Brain microvascular endothelial cell (primary cell): ENCODE data around the gene CDK15.

Experiments
- DNase-seq: peaks from one replicate; pipeline ENCODE4 v3.0.0-alpha.2; 2020
- H3K27ac ChIP-seq: fragments of 250-450 bp; sonication (Bioruptor Pico); 2 replicates; pipeline ENCODE4 v1.5.1; 2020; ENCODE audit warnings: mild to moderate bottlenecking, moderate library complexity
- H3K27me3 ChIP-seq: fragments of 250-450 bp; sonication (Bioruptor Pico); replicated peaks from 2 replicates; pipeline ENCODE4 v1.5.1; 2020; ENCODE audit warnings: mild to moderate bottlenecking
- H3K36me3 ChIP-seq: fragments of 250-450 bp; sonication (Bioruptor Pico); replicated peaks from 2 replicates; pipeline ENCODE4 v1.5.1; 2020; ENCODE audit warnings: mild to moderate bottlenecking
- H3K4me3 ChIP-seq: 2 replicates; pipeline ENCODE4 v1.5.1; 2011; ENCODE audit warnings: low read depth, mild to moderate bottlenecking, control low read depth, low read length, moderate library complexity
- in situ Hi-C: cut with HindIII; loops from 2 replicates; pipeline ENCODE4 v1.10.0; 2017; ENCODE audit warnings: low sequenced_read_pairs, low pct_ligation_motif_present
- TF ChIP-seq, protein P1 (sequence below): IDR thresholded peaks from 2 replicates; pipeline ENCODE4 v1.5.1; 2011; ENCODE audit warnings: low read depth, mild to moderate bottlenecking, moderate library complexity, low read length, control low read depth, inconsistent platforms; ENCODE audit errors: missing control alignments

Gene CDK15

DNA sequence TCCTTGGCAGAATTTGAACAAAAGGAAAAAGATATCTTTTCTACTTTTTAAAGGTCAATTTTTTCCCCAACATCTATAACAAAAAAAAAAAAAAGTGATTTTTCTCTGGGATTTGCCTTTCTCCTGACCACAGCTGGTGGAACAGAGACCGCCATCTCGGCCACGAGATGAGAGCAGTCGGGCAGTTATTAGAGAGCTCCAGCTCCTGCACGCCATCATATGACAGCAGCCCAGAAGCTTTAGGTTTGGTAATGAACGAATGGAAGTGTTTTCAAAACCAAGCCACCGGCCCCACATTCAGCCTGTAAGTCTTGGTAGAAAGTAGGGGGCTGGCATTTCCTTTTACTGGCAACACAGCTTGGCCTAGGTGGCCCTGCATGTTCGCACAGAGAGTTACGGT lies 132.4 kb downstream of the CDK15 start:
- no peak for DNase-seq
- no peak overlapping the region for H3K27ac ChIP-seq
- TF ChIP-seq, protein P1, sequence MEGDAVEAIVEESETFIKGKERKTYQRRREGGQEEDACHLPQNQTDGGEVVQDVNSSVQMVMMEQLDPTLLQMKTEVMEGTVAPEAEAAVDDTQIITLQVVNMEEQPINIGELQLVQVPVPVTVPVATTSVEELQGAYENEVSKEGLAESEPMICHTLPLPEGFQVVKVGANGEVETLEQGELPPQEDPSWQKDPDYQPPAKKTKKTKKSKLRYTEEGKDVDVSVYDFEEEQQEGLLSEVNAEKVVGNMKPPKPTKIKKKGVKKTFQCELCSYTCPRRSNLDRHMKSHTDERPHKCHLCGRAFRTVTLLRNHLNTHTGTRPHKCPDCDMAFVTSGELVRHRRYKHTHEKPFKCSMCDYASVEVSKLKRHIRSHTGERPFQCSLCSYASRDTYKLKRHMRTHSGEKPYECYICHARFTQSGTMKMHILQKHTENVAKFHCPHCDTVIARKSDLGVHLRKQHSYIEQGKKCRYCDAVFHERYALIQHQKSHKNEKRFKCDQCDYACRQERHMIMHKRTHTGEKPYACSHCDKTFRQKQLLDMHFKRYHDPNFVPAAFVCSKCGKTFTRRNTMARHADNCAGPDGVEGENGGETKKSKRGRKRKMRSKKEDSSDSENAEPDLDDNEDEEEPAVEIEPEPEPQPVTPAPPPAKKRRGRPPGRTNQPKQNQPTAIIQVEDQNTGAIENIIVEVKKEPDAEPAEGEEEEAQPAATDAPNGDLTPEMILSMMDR: no peak
- H3K27me3 ChIP-seq: no peaks in the 10 kb centered on the region
- in situ Hi-C loops: no loop called here
- H3K36me3 ChIP-seq: no peaks in the 10 kb centered on the region
- no peak overlapping the region for H3K4me3 ChIP-seq

DNA sequence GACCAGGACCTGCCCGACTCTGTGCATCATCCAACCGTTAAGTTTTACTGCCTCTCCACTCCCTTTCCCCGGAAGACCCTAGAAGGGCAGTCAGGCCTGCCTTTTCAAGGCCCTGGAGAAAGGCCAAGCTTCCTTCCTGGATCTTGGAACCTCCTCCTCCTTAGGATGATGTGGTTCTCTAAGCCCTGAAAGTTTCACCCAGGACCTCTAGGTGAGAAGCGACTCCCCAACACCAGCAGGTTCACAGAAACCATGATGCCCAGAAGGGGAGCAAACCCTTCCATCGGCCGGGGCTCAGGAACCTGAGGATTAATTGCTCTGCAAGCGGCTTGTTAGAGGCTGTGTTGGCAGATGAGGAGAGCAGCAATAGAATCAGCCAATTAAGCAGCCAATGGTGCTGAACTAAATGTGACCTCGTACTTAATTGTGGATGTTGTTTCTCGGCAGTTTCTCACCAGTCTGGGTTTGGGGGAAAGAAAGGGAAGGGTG lies 133.2 kb downstream of the CDK15 start:
- Histone ChIP-seq H3K36me3 (no peaks in the 10 kb centered on the region), H3K27me3 (no peaks in the 10 kb centered on the region), H3K27ac (no peak overlapping the region), H3K4me3 (no peak overlapping the region)
- no peak for DNase-seq
- in situ Hi-C loops: no loop called here
- TF ChIP-seq, protein P1: no peak

DNA sequence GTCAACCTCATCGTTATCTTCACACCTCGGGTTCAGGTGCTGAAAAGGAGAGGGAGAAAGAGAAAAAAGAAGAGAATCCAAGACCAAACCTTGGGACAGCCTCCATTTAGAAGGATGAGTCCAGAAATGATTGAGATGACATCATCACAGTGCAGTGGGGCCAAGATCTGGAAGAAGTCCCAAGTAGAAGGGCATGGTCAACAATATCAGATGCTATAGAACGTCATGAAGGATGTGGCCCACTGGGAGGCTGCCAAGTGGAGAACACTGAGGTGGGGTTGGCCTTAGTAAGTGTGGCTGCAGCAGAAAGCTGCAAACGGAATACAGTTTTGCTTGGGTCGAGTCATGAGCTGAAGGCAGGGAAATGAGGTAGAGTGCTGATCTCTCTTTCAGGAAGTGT lies 136.2 kb downstream of the CDK15 start:
- no peak overlapping the region for H3K4me3 ChIP-seq
- no peak for DNase-seq
- in situ Hi-C loops: no loop called here
- H3K36me3 ChIP-seq: no peaks in the 10 kb centered on the region
- no peaks in the 10 kb centered on the region for H3K27me3 ChIP-seq
- no peak overlapping the region for H3K27ac ChIP-seq
- TF ChIP-seq, protein P1: no peak
